ENCODE measurements around the gene DST.

Gene DST

DNA sequence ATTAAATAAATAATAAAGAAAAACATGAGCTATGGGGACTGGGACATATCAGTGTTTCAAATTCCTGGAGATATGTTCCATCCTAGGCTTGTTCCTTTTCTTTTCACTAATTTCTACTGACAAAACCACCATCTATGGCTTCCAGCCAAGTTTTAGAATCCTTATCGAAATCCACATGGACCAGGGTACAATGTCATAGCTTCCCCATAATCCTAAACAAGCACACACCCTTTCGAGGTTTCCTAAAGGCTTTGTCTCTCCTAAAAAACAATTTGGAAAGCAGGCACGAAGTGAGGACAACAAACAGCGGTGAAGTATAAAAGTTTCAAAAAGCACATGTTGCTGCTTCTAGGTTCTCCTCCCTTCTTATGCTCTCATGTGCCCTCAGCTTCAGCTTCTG is 13.3 kb upstream of the DST start:
- no peaks in the 10 kb centered on the region for H3K27me3 ChIP-seq (ENCODE audit: insufficient read depth, low read length, poor library complexity, severe bottlenecking)
- no peak overlapping the region for H3K9ac ChIP-seq (ENCODE audit: low read depth, low read length, poor library complexity, severe bottlenecking)
- peaks cover 49% of the 10 kb centered on the region for H3K4me1 ChIP-seq (ENCODE audit: insufficient read depth, low read length, poor library complexity, severe bottlenecking)
- TF ChIP-seq EZH2phosphoT487 (IDR thresholded peaks at IDR 0.05; ENCODE audit: borderline replicate concordance), result no peak
- TF ChIP-seq, protein P1, sequence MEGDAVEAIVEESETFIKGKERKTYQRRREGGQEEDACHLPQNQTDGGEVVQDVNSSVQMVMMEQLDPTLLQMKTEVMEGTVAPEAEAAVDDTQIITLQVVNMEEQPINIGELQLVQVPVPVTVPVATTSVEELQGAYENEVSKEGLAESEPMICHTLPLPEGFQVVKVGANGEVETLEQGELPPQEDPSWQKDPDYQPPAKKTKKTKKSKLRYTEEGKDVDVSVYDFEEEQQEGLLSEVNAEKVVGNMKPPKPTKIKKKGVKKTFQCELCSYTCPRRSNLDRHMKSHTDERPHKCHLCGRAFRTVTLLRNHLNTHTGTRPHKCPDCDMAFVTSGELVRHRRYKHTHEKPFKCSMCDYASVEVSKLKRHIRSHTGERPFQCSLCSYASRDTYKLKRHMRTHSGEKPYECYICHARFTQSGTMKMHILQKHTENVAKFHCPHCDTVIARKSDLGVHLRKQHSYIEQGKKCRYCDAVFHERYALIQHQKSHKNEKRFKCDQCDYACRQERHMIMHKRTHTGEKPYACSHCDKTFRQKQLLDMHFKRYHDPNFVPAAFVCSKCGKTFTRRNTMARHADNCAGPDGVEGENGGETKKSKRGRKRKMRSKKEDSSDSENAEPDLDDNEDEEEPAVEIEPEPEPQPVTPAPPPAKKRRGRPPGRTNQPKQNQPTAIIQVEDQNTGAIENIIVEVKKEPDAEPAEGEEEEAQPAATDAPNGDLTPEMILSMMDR (conservative IDR thresholded peaks at IDR 0.05; ENCODE audit: low read length), result no peak
- no peaks in the 10 kb centered on the region for H3F3A ChIP-seq (ENCODE audit: low read depth)
- no peaks in the 10 kb centered on the region for H3K79me2 ChIP-seq (ENCODE audit: insufficient read depth, low read length)
- H3K9me2 ChIP-seq (replicated peaks; ENCODE audit: low read depth, low read length), result no peaks in the 10 kb centered on the region
- no peaks in the 10 kb centered on the region for H4K20me1 ChIP-seq (ENCODE audit: insufficient read depth, low read length, poor library complexity, severe bottlenecking)
- no peaks in the 10 kb centered on the region for H3K9me3 ChIP-seq (ENCODE audit: insufficient read depth, low read depth, low read length)
- no peak overlapping the region for H3K4me2 ChIP-seq (ENCODE audit: low read depth, low read length, poor library complexity, severe bottlenecking)
- H3K36me3 ChIP-seq (ENCODE audit: insufficient read depth, low read length), result no peaks in the 10 kb centered on the region
- H3K4me3 ChIP-seq (ENCODE audit: low read length, poor library complexity, severe bottlenecking), result no peak overlapping the region
- H2AFZ ChIP-seq (ENCODE audit: low read length), result no peak overlapping the region

DNA sequence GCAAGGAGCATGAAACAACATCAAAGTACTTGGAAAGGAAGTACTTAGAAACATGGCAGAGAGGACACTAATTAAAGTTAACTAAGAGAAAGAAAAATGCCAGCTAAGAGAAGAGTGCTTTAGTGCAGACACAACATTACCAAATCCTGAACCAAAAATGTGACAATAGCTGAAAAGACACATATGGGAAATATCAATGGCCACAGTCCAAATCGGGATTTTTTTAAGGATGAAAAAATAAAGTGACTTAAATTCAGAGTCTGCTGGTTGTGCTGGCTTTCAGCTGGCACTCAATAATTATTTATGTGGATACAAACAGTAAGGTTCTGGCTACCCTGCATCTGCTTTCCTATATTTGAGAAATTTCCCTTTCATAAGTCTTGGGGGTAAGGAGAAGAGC is 12.6 kb upstream of the DST start:
- H3K9ac ChIP-seq (ENCODE audit: low read depth, low read length, poor library complexity, severe bottlenecking), result no peak overlapping the region
- no peaks in the 10 kb centered on the region for H4K20me1 ChIP-seq (ENCODE audit: insufficient read depth, low read length, poor library complexity, severe bottlenecking)
- TF ChIP-seq EZH2phosphoT487 (IDR thresholded peaks at IDR 0.05; ENCODE audit: borderline replicate concordance), result no peak
- TF ChIP-seq, protein P1 (conservative IDR thresholded peaks at IDR 0.05; ENCODE audit: low read length), result no peak
- H3K9me2 ChIP-seq (replicated peaks; ENCODE audit: low read depth, low read length), result no peaks in the 10 kb centered on the region
- no peak overlapping the region for H3K4me3 ChIP-seq (ENCODE audit: low read length, poor library complexity, severe bottlenecking)
- H3K27me3 ChIP-seq (ENCODE audit: insufficient read depth, low read length, poor library complexity, severe bottlenecking), result no peaks in the 10 kb centered on the region
- no peaks in the 10 kb centered on the region for H3K79me2 ChIP-seq (ENCODE audit: insufficient read depth, low read length)
- 0 out of 2 replicates have a peak, but pooled peaks cover 4% of the 10 kb centered on the region for H3K36me3 ChIP-seq (ENCODE audit: insufficient read depth, low read length)
- H3K4me2 ChIP-seq (ENCODE audit: low read depth, low read length, poor library complexity, severe bottlenecking), result no peak overlapping the region
- peaks cover 41% of the 10 kb centered on the region for H3K4me1 ChIP-seq (ENCODE audit: insufficient read depth, low read length, poor library complexity, severe bottlenecking)
- no peak overlapping the region for H2AFZ ChIP-seq (ENCODE audit: low read length)
- no peaks in the 10 kb centered on the region for H3K9me3 ChIP-seq (ENCODE audit: insufficient read depth, low read depth, low read length)
- no peaks in the 10 kb centered on the region for H3F3A ChIP-seq (ENCODE audit: low read depth)

DNA sequence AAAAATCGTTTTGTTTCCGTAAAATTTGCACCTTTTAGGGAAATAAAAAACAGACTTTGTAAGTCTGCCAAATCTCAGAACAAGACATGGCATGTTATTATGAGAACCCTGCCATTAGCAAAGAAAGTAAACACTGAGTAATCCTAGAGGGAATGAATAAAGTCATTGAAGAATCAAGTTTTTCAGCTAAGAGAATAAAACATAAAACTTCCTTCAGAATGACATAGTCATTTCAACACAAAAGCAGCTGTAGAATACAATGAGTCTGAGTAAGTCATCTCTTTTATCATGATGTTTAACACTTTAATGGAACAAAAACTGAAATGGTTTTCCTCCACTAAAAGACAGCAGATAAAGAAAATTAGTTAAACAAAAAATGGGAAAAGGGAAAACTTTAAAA is 10.3 kb upstream of the DST start:
- Histone ChIP-seq H3K36me3 (ENCODE audit: insufficient read depth, low read length) (peaks cover 12% of the 10 kb centered on the region; the same call in 1 of the 2 replicates), H4K20me1 (ENCODE audit: insufficient read depth, low read length, poor library complexity, severe bottlenecking) (no peaks in the 10 kb centered on the region), H3F3A (ENCODE audit: low read depth) (no peaks in the 10 kb centered on the region), H3K79me2 (ENCODE audit: insufficient read depth, low read length) (no peaks in the 10 kb centered on the region), H3K4me3 (ENCODE audit: low read length, poor library complexity, severe bottlenecking) (no peak overlapping the region), H3K9me2 (replicated peaks; ENCODE audit: low read depth, low read length) (no peaks in the 10 kb centered on the region), H3K4me1 (ENCODE audit: insufficient read depth, low read length, poor library complexity, severe bottlenecking) (peaks cover 31% of the 10 kb centered on the region), H3K9me3 (ENCODE audit: insufficient read depth, low read depth, low read length) (no peaks in the 10 kb centered on the region), H3K4me2 (ENCODE audit: low read depth, low read length, poor library complexity, severe bottlenecking) (no peak overlapping the region), H3K27me3 (ENCODE audit: insufficient read depth, low read length, poor library complexity, severe bottlenecking) (no peaks in the 10 kb centered on the region), H2AFZ (ENCODE audit: low read length) (no peak overlapping the region), H3K9ac (ENCODE audit: low read depth, low read length, poor library complexity, severe bottlenecking) (no peak overlapping the region)
- no peak for TF ChIP-seq EZH2phosphoT487 (IDR thresholded peaks at IDR 0.05; ENCODE audit: borderline replicate concordance)
- TF ChIP-seq, protein P1 (conservative IDR thresholded peaks at IDR 0.05; ENCODE audit: low read length), result no peak

Measured in Loucy (cell line).